ENCODE results near the gene E2F6. TPM values are rescaled to one million over a fixed set of nuclear protein-coding genes. Genes with fewer than 3 reads are reported as not detected.
A peak's percentile ranks its signal among the peaks of the same experiment; 100 is the strongest.

The E2F6 gene
- total RNA-seq, 1 donor from 2014 or later: 12.1 TPM

DNA sequence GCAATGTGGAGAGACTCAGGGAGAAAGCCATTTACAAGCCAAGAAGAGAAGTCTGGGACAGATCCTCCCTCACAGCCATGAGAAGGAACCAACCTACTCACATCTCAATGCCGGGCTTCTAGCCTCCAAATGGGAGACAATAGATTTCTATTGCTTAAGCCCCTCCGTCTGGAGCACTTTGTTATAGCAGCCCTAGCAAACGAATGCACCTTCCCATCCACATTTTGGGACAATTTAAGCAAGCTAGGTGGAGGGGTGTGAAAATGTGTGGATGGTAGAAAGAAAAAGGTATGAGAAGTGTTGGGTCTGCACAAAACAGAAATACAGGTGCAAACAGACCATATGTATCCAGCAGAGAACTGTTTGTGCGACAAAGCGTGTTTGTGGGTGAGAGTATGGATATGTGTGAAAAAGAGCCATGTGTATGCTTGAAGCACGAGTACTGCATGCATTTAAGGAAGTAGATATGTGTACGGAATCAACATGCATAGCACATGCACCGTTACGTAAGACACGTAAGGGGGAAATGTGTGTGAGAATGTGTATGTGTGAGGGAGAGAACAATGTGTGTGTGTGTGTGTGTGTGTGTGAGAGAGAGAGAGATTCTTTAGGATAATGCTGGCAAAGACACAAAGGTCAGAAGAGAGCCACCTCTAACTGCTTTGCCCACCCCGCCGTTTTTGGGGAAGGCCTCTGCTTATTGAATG lies 13.1 kb upstream of the E2F6 start:
- no peak for FAIRE-seq

DNA sequence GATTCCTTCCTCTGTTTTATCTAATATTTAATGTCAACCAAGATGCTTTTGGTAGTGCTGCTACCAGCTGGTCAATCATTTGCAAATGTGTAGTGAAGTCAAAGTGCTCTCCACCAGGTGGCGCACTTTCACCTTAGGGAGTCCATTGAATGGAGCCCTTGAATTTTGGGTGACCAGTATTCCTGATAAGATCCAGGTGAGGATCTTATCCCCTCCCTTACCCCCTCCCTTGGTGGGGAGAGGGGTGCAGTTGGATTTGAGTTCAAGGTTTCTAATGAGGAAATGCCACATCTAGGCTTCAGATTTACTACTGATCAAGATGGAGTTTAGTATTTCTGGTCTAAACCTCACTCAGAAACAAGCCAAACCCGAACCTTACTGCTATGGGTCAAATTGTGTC lies 12.0 kb upstream of the E2F6 start:
- peaks cover 22% of the 10 kb centered on the region for H3K27me3 ChIP-seq (ENCODE audit: control insufficient read depth, insufficient read depth, low read length)
- no peak overlapping the region for H3K4me3 ChIP-seq (ENCODE audit: low read depth, low read length)
- FAIRE-seq (no peak), DNase-seq (ENCODE audit: low read depth) (peak; percentile 77)
- TF ChIP-seq, protein P1, sequence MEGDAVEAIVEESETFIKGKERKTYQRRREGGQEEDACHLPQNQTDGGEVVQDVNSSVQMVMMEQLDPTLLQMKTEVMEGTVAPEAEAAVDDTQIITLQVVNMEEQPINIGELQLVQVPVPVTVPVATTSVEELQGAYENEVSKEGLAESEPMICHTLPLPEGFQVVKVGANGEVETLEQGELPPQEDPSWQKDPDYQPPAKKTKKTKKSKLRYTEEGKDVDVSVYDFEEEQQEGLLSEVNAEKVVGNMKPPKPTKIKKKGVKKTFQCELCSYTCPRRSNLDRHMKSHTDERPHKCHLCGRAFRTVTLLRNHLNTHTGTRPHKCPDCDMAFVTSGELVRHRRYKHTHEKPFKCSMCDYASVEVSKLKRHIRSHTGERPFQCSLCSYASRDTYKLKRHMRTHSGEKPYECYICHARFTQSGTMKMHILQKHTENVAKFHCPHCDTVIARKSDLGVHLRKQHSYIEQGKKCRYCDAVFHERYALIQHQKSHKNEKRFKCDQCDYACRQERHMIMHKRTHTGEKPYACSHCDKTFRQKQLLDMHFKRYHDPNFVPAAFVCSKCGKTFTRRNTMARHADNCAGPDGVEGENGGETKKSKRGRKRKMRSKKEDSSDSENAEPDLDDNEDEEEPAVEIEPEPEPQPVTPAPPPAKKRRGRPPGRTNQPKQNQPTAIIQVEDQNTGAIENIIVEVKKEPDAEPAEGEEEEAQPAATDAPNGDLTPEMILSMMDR (IDR thresholded peaks at IDR 0.05; ENCODE audit: insufficient read depth, low read length, severe bottlenecking): peak; percentile 73
- H3K36me3 ChIP-seq (ENCODE audit: control insufficient read depth, insufficient read depth, low read length): no peaks in the 10 kb centered on the region

More for the DNA sequence above, 13.1 kb upstream of the E2F6 start:
- TF ChIP-seq, protein P1 (IDR thresholded peaks at IDR 0.05; ENCODE audit: insufficient read depth, low read length, severe bottlenecking): no peak
- peaks cover 25% of the 10 kb centered on the region for H3K27me3 ChIP-seq (ENCODE audit: control insufficient read depth, insufficient read depth, low read length)
- no peak for DNase-seq (ENCODE audit: low read depth)
- no peak overlapping the region for H3K4me3 ChIP-seq (ENCODE audit: low read depth, low read length)
- H3K36me3 ChIP-seq (ENCODE audit: control insufficient read depth, insufficient read depth, low read length): no peaks in the 10 kb centered on the region

DNA sequence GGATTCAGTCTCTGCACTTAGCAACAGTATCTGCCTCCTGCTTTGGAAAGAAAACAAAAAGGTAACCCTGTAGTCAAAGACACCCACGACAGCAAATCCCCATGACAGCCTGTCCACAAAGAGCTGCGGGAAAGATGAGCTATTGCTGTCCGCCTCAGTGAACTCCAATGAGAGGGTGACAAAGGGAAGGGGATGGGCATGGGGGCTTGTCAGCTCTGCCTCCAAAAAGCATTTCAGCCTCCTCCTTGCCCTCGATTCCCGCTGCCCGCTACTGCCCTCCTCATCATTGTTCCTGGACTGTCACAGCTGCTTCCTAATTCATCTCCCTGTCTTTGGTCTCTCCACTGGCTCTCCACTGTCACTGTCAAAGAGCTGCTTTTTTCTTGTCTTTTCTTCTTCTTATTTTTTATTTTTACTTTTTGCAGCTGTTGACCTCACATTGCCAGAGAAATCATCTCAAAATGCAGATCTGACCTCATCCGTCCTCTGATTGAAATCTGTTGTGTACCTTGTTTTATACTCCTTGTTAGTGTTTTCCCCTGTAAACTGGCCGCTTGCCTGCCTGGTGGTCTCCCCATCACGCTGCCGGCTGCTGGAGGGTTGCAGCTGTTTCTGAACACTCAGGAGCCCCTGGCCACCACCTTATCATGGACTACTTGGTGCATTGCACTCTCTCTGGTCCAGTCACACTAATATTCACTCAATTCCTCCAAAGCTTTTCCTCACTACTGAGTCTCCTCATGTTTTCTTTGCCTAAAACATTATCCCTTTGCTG lies 7.9 kb upstream of the E2F6 start:
- H3K27me3 ChIP-seq (ENCODE audit: control insufficient read depth, insufficient read depth, low read length): peaks cover 5% of the 10 kb centered on the region
- DNase-seq (ENCODE audit: low read depth) (no peak), FAIRE-seq (no peak)
- TF ChIP-seq, protein P1 (IDR thresholded peaks at IDR 0.05; ENCODE audit: insufficient read depth, low read length, severe bottlenecking): no peak
- H3K4me3 ChIP-seq (ENCODE audit: low read depth, low read length): no peak overlapping the region
- no peaks in the 10 kb centered on the region for H3K36me3 ChIP-seq (ENCODE audit: control insufficient read depth, insufficient read depth, low read length)

DNA sequence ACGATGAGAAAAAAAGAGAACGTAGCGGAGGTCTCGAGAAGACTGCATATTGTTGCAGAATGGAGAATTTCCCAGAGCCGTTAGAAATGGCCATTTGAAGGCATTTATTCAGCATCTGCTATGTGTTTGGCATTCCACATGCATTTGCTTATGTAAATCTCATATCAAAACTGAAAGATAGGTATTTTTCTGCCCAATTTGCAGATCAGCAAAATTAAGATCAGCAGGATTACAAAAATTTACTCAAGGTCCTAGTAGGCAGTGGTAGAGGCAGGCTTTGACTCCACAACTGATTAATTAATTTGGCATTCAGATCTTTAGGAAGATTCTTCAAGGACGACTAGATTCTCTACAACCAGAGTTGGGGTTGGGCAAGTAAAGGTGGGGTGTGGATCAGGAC lies 1.8 kb upstream of the E2F6 start:
- FAIRE-seq: no peak
- TF ChIP-seq, protein P1 (IDR thresholded peaks at IDR 0.05; ENCODE audit: insufficient read depth, low read length, severe bottlenecking): no peak
- H3K36me3 ChIP-seq (ENCODE audit: control insufficient read depth, insufficient read depth, low read length): peaks cover 2% of the 10 kb centered on the region

DNA sequence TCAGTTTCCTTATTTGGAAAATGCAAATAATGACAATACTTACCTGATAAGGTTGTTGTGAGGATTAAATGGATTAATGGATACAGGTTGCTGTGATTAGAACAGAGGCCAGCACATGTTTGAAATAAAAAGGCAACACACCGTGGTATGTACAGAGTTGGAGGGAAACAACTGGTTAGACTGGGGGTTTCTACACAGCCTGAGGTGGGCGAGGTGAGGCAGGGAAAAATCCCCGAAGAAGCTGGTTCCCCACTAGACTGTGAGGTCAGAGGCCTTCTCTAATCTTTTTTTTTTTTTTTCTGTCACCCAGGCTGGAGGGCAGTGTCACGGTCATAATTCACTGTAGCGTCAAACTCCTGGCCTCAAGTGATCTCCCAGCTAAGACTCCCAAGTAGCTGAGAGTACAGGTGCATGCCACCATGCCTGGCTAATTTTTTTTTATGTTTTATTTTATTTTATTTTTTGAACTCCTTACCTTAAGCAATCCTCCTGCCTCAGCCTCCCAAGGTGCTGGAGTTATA lies 1.2 kb upstream of the E2F6 start:
- no peak for FAIRE-seq
- Histone ChIP-seq H3K4me3 (ENCODE audit: low read depth, low read length) (no peak overlapping the region), H3K27me3 (ENCODE audit: control insufficient read depth, insufficient read depth, low read length) (no peaks in the 10 kb centered on the region), H3K36me3 (ENCODE audit: control insufficient read depth, insufficient read depth, low read length) (peaks cover 2% of the 10 kb centered on the region)
- TF ChIP-seq, protein P1 (IDR thresholded peaks at IDR 0.05; ENCODE audit: insufficient read depth, low read length, severe bottlenecking): no peak
- DNase-seq (ENCODE audit: low read depth): no peak

More for the DNA sequence above, 1.8 kb upstream of the E2F6 start:
- Histone ChIP-seq H3K27me3 (ENCODE audit: control insufficient read depth, insufficient read depth, low read length) (no peaks in the 10 kb centered on the region), H3K4me3 (ENCODE audit: low read depth, low read length) (no peak overlapping the region)
- no peak for DNase-seq (ENCODE audit: low read depth)
